T-helper 17 cell (primary cell): ENCODE measurements around the gene CDC42BPB. TPM values are rescaled to one million over a fixed set of nuclear protein-coding genes. Genes with fewer than 3 reads are reported as not detected.

ENCODE experiments used
- ATAC-seq: fragments of 150-1000 bp; cut with Tn5 transposase; 2 replicates; pipeline ENCODE4 v1.10.0; 2021; ENCODE audit warnings: mild to moderate bottlenecking, moderate library complexity
- DNase-seq, 3 donors: peaks; one replicate each; pipeline versions ENCODE4 v3.0.0 to v3.0.0-alpha.2; 2020 to 2021
- H3K9me3 ChIP-seq: one replicate; pipeline ENCODE4 v1.7.0; 2013; ENCODE audit warnings: low read length, mild to moderate bottlenecking; ENCODE audit not compliant: control insufficient read depth, poor library complexity, severe bottlenecking
- H3K27ac Mint-ChIP-seq: one replicate; pipeline ENCODE4 v1.8.0; 2022; ENCODE audit warnings: mild to moderate bottlenecking, moderate library complexity, mixed read lengths
- H3K27me3 Mint-ChIP-seq: one replicate; pipeline ENCODE4 v1.8.0; 2022; ENCODE audit warnings: mixed read lengths
- H3K36me3 Mint-ChIP-seq: one replicate; pipeline ENCODE4 v1.8.0; 2022; ENCODE audit warnings: low read depth, mixed read lengths
- H3K4me1 Mint-ChIP-seq: one replicate; pipeline ENCODE4 v1.8.0; 2022; ENCODE audit warnings: mild to moderate bottlenecking, mixed read lengths
- H3K4me3 Mint-ChIP-seq: one replicate; pipeline ENCODE4 v1.8.0; 2022; ENCODE audit warnings: mild to moderate bottlenecking, moderate library complexity, mixed read lengths
- total RNA-seq, 4 donors: library from RNA in 2 of 4; stranded (reverse) in 2 of 4; gene quantifications; one replicate each; pipeline ENCODE4 v1.2.3 and lab custom pipeline; 2022 to 2026

The CDC42BPB gene
- total RNA-seq, 2 donors from 2014 or later = 11.6 to 16.3 TPM

DNA sequence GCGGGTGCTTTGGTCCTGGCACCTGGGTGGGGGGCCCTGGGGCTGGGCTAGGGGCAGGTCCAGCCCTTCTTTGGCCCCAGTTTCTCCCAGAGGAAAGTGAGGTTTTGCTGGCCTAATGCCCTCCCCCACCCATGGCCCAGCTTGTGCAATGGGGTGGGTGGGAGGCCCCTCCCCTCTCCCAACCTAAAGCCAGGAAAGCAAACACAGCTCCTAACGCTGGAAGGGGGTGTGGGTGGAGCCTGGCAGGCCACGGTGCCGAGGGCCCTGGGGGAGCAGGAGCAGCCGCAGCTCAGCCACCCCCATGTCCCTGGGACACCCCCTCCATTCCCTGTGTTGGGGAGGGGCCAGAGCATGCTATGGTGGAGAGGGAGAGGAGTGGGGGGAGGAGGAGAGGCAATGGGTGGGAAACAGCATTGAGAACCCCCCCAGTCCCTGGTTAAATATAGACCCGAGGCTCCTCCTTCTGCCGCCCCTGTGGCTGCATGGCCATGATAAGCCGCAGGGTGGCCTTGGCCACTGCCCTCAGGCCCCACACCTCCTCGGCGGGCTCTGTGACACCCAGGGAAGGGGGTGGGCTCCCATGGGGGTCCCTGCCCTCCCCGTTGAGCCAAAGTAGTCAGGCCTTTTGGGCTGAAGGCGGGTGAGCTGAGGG is 41.9 kb upstream of the CDC42BPB start:
- Mint-ChIP-seq H3K27me3 (peaks cover 44% of the 10 kb centered on the region), H3K4me3 (no peak overlapping the region), H3K27ac (no peak overlapping the region), H3K36me3 (peaks cover 4% of the 10 kb centered on the region), H3K4me1 (peaks cover 5% of the 10 kb centered on the region)
- DNase-seq = no peak
- no peak for ATAC-seq
- no peaks in the 10 kb centered on the region for H3K9me3 ChIP-seq

DNA sequence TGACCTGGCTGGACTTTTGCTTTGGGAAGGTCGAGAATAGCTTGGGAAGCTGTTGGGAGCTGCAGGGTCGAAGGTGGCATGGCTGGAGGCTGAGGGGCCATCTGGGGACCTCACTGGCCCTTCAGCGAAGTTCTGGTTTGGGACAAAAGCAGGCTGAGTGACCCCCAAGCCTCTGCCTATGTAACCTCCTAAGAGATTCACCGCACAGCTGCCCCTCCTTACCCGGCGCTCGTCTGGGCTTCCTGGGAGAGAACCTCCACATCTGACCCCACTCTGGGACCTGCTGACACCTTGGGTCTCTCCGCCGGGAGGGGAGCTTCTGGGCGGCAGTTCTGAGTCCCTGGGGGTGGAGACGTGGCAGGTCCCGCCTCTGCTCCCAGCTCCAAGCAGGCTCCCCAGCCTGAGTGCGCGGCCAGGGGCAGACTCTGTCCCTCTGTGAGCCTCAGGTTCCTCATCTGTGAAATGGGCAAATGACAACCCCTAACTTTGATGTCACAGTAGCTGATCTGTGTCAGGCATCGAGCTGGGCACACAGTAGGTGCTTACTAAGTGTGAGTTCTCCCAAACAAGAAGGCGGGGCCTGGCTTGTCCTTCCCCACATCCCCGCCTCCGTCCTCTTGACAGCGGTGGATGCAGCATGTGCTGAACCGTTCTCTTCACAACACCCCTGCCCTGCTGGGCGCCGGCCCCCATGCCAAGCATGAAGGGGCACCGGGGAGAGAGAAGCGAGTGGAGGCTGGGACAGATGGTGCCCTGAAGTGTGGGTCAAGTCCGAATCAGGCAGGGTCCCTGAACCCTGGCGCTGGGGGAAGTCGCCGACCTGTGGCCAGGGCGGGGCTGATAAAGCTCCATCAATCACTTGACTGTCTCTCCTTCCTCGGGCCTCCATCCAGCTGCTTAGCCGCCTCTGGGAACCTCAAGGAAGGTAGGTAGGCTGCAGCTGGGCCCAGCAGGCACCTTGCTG is 40.9 kb upstream of the CDC42BPB start:
- Mint-ChIP-seq H3K4me3 (no peak overlapping the region), H3K36me3 (peaks cover 4% of the 10 kb centered on the region), H3K27me3 (peaks cover 40% of the 10 kb centered on the region), H3K4me1 (peaks cover 2% of the 10 kb centered on the region), H3K27ac (no peak overlapping the region)
- H3K9me3 ChIP-seq = no peaks in the 10 kb centered on the region
- DNase-seq = peak in 1 of 3 donors; percentile 7
- ATAC-seq = no peak

DNA sequence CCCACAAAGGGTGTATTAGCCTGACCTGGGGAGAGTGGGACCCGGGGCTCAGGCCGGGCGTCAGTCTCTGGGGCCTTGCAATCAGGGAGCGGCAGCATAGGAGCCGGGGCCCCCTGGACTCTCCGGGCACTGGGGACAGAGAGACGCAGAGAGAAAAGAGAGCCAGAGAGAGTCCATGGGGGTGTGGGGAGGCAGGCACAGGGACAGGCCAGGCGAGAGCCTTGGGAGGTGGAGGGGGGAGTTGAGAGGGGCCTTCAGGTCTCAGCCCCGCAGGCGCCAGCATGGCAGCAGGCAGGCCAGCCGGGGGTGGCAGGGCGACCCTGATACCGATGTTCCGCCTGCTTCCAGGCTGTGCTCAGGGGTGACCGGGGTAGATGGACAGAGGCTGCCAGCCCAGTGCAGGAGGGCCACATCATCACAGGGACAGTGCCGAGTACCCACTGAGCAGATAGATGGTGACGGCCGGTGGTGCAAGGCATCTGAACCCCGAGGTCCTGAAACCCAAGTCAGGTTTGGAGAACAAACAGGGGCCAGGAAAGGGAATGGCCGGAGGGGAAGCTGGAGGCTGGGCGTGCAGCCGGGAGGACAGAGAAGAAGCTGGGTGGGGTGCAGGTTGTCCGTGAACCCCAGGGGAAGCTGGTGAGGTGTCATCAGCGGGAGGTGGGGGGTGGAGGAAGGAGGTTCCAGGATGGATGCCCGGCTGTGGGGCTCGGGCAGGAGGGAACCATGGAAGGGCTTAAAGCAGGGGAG is 40.1 kb upstream of the CDC42BPB start:
- H3K27ac Mint-ChIP-seq = no peak overlapping the region
- no peaks in the 10 kb centered on the region for H3K9me3 ChIP-seq

DNA sequence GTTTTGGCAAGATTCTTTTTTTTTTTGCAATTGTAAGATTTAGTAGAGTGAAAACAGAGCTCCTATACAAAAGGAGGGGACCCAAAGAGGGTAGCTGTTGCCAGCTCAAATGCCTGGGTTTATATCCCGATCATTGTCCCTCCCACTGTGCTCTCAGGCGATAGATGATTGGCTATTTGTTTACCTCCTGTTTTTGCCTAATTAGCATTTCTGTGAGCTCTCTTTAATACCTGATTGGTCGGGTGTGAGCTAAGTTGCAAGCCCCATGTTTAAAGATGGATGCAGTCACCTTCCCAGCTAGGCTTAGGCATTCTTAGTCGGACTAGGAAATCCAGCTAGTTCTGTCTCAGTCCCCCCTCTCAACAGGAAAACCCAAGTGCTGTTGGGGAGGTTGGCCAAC is 39.0 kb upstream of the CDC42BPB start:
- H3K27ac Mint-ChIP-seq = no peak overlapping the region
- peaks cover 27% of the 10 kb centered on the region for H3K27me3 Mint-ChIP-seq
- no peak for ATAC-seq
- peaks cover 2% of the 10 kb centered on the region for H3K36me3 Mint-ChIP-seq
- DNase-seq = no peak
- H3K4me3 Mint-ChIP-seq = no peak overlapping the region
- H3K9me3 ChIP-seq = no peaks in the 10 kb centered on the region
- peaks cover 2% of the 10 kb centered on the region for H3K4me1 Mint-ChIP-seq

More for the DNA sequence above, 40.1 kb upstream of the CDC42BPB start:
- H3K36me3 Mint-ChIP-seq = peaks cover 4% of the 10 kb centered on the region
- ATAC-seq (no peak), DNase-seq (peak in 1 of 3 donors; percentile 10)
- peaks cover 35% of the 10 kb centered on the region for H3K27me3 Mint-ChIP-seq
- H3K4me1 Mint-ChIP-seq = peaks cover 2% of the 10 kb centered on the region
- H3K4me3 Mint-ChIP-seq = no peak overlapping the region

DNA sequence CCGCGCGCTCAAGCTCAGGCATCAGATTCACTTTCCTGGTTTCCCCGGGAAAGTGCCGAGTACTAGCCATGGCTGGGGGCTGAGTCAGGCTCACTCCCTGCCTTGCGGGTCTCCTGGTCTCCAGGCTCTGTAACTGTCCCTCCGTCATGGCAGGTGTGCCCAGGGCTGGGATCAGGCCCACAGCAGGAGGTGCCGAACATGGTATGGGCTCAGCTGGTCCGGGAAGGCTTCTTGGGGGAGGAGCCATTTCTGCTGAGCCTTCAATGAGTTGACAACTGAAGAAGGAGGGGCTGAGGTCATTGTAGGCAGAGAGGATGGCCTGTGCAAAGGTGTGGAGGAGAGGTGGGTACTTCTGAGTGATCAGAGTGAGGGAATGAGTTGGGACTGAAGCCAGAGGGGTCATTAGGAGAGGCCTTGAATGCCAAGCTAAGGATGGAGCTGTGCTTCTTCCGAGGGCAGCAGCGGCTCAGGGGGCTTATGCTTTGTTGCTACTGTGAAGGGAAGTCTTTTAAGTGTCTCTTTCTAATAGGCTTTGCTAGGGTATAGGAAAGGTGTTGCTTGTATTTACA is 37.9 kb upstream of the CDC42BPB start:
- no peak overlapping the region for H3K4me3 Mint-ChIP-seq
- no peak for ATAC-seq
- H3K27me3 Mint-ChIP-seq = peaks cover 22% of the 10 kb centered on the region
- DNase-seq = no peak
- H3K36me3 Mint-ChIP-seq = no peaks in the 10 kb centered on the region
- no peak overlapping the region for H3K27ac Mint-ChIP-seq
- no peaks in the 10 kb centered on the region for H3K9me3 ChIP-seq
- H3K4me1 Mint-ChIP-seq = peaks cover 5% of the 10 kb centered on the region

DNA sequence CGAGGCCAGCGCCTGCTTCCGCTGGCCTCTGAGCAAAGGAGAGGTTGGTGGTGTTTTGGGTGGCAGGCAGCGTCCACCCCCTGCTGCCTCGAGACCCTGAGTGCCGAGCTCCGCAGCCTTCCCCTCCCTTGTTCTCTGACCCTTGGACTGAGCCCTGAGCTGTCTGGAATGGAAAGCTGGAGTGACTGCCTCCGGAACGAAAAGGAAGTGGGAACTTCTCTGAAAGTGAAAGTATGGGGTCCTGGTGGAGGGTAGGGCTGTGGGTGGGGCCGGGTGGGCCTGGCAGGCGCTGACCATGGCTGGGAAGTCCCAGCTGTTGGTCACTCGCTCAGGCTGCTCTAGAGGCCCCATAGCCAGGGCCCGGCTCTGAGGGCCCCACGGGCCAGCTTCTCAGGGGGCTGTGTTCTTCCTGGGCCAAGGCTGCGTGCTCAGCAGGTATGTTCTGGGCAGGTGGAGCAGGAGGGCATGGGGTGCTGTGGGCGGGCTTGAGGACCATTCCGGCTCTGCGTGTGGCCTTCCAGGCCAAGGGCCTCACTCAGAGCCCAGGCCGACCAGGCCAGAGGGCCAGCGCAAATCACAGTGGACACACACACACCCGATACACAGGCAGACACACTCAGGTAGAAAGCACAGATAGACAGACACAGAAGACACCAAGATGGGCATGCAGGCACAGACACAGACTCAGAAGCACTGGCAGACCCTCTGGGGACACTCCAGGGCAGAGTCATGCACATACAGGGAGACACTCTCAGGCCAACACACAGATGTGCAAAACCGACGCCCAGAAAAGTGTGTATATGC is 37.3 kb upstream of the CDC42BPB start, which contains the start of gene EXOC3L4:
Gene EXOC3L4, plus strand, starts transcription at position 320 of the 804 bp plus-strand sequence. CDS start 5,495 bp downstream, outside the sequence.
- ATAC-seq (no peak), DNase-seq (no peak)
- H3K27me3 Mint-ChIP-seq = peaks cover 18% of the 10 kb centered on the region
- no peaks in the 10 kb centered on the region for H3K9me3 ChIP-seq
- H3K4me3 Mint-ChIP-seq = no peak within 1 kb of the TSS
- H3K4me1 Mint-ChIP-seq = peaks cover 5% of the 10 kb centered on the region
- no peak within 1 kb of the TSS for H3K27ac Mint-ChIP-seq
- no peaks in the 10 kb centered on the region for H3K36me3 Mint-ChIP-seq

DNA sequence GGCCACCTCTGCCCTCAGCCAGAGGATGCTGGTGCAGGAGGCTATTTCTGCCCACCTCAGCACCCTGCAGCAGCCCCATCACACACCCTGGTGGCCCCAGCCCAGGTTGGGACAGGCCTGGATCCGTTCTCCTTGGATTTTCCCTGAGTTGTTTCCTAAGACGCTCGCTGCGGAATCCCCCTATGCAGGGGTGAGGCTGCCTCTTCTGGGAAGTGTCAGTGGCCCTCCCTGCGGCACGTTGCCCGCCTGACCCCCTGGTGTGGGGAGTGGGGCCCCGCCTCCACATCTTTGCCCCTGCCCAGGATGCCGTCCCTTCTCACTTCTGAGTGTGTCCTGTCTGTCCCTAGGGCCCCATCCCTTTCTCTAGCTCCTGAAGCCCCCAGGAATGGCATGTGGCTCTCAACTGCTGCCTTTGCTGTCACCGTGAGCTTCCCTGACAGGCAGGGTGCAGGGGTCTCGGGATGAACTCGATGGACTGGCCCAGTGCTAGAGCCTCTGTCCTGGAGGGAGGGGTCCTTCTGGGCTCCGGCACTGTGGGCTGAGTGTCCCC is 36.6 kb upstream of the CDC42BPB start:
- H3K4me3 Mint-ChIP-seq = no peak overlapping the region
- H3K4me1 Mint-ChIP-seq = peaks cover 5% of the 10 kb centered on the region
- H3K27me3 Mint-ChIP-seq = peaks cover 18% of the 10 kb centered on the region
- H3K9me3 ChIP-seq = no peaks in the 10 kb centered on the region
- no peak overlapping the region for H3K27ac Mint-ChIP-seq
- H3K36me3 Mint-ChIP-seq = no peaks in the 10 kb centered on the region
- DNase-seq = no peak
- no peak for ATAC-seq

DNA sequence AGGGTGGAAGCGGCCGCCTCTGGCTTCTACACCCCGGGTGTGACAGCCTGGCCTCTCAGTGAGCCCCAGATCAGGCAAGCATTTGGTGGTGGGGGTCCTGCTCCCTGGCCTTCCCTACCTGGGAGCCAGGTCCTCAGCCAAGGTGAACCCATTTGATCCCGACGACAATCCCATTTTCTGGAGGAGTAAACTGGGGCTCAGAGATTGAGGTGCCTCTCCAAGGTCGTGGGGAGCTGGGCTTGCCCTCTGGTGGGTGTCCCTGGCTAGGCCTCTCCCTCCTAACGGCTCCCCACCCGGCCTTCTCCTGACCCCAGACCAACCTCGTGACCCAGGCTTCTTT is 34.5 kb upstream of the CDC42BPB start:
- Mint-ChIP-seq H3K4me1 (peaks cover 3% of the 10 kb centered on the region), H3K27ac (no peak overlapping the region), H3K4me3 (peak overlapping the region; percentile 36), H3K27me3 (peaks cover 8% of the 10 kb centered on the region), H3K36me3 (no peaks in the 10 kb centered on the region)
- DNase-seq (no peak), ATAC-seq (no peak)
- no peaks in the 10 kb centered on the region for H3K9me3 ChIP-seq

DNA sequence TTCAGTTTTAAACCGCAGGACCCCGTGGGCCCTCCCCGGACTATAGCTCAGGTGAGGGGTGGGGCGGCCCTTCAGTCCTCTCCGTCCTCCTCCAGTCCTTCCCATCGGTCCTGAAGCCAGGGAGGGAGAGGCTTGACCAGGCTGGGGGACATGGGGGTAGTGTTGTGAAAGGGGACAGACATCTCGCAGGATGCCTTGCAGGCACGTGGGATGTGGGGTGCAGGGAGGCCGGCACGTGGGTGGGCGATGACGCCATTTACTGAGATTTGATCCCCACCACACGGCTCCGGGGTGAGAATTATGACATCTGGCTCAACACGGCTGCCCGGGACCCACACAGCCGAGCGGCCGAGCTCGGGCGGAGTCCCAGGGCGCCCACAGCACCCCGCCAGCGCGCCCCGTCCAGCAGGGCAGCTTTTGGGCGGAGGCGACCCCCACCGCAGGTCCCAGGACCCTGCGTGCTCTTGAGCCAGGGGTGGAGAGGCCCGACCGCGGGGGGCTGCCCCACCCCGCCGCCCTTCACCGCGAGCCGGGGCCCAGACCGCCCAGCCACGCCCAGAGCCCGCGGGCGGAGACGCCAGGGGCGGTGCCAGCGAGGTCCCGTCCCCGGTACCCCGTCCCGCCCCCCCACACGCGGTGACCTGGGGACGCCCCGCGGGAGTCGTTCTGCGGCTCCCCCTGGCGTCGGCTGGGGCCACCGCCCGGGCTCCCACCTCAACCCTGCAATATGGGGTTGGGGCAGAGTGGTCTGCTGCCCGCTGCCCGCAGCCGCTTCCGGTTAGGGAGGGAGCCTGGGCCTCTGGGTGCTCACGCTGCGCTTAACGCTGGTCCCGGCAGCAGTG is 33.9 kb upstream of the CDC42BPB start:
- DNase-seq (peak; percentile 67 to 80 (median 78)), ATAC-seq (peak; percentile 95)
- Mint-ChIP-seq H3K36me3 (no peaks in the 10 kb centered on the region), H3K4me3 (peak overlapping the region; percentile 72), H3K27me3 (peaks cover 8% of the 10 kb centered on the region), H3K4me1 (peaks cover 3% of the 10 kb centered on the region), H3K27ac (no peak overlapping the region)
- H3K9me3 ChIP-seq = no peaks in the 10 kb centered on the region

DNA sequence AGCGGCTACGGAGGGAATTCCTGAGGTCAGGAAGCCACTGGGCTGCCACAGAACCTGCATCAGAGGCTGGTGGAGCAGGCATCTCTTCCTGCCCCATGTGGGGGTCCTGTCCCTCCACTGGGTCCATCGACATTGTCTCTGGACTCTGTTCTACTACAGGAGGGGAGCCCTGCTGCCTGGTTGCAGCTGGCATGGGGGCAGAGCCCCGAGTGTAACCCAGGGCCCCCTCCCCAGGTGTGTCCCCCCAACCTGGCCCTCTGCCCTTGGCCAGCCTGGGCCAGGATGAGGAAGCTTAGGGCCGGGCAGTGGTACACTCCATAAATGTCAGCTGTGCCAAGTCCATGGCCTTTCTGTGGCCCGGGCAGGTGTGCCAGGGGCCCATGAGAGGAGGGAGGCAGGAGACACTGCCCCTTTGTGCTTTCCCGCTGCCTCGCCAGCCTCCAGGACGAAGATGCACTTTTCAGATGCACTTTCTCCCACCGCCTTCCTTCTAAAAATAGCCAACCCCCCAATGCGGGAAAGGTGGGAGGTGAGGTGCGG is 33.2 kb upstream of the CDC42BPB start:
- Mint-ChIP-seq H3K27me3 (peaks cover 8% of the 10 kb centered on the region), H3K36me3 (no peaks in the 10 kb centered on the region), H3K4me3 (peak overlapping the region; percentile 72), H3K4me1 (peaks cover 3% of the 10 kb centered on the region), H3K27ac (no peak overlapping the region)
- H3K9me3 ChIP-seq = no peaks in the 10 kb centered on the region
- DNase-seq (no peak), ATAC-seq (no peak)
